ENCODE results near the gene TARP.
"Not testable (repeated sequence)": the region's sequence is repeated elsewhere in the genome, so short reads cannot be mapped to it uniquely, and the experiment has no call there.

TARP gene

GRCh38 chr7:38241071-38241470 lies 32.4 kb downstream of the TARP start:
- no peak for TF ChIP-seq CTCF (IDR thresholded peaks at IDR 0.05; ENCODE audit: unreplicated experiment)
- intact Hi-C loops (cut with micrococcal nuclease; ENCODE audit: unreplicated experiment) = no loop called here
- Mint-ChIP-seq H3K36me3 (ENCODE audit: insufficient read depth, unreplicated experiment) (no peaks in the 10 kb centered on the region), H3K9me3 (ENCODE audit: low read depth, unreplicated experiment) (no peaks in the 10 kb centered on the region), H3K27me3 (ENCODE audit: unreplicated experiment) (no peaks in the 10 kb centered on the region), H3K4me3 (ENCODE audit: low read depth, unreplicated experiment) (no peak overlapping the region), H3K4me1 (ENCODE audit: low read depth, unreplicated experiment) (no peaks in the 10 kb centered on the region), H3K27ac (ENCODE audit: unreplicated experiment) (no peak overlapping the region)
- no peak for DNase-seq
- CTCF ChIA-PET = interaction anchor here (0.6 kb wide), 1 partner anchor 954 kb away, joined by 4 read pairs; no protein-coding TSS in a partner anchor
- BruUV-seq (replicated peaks) = no TSS peak

GRCh38 chr7:38239129-38239528 lies 34.3 kb downstream of the TARP start:
- DNase-seq; H3K27me3 Mint-ChIP-seq (ENCODE audit: unreplicated experiment); H3K36me3 Mint-ChIP-seq (ENCODE audit: insufficient read depth, unreplicated experiment); H3K4me1 Mint-ChIP-seq (ENCODE audit: low read depth, unreplicated experiment); intact Hi-C loops (cut with micrococcal nuclease; ENCODE audit: unreplicated experiment); H3K9me3 Mint-ChIP-seq (ENCODE audit: low read depth, unreplicated experiment); H3K4me3 Mint-ChIP-seq (ENCODE audit: low read depth, unreplicated experiment); H3K27ac Mint-ChIP-seq (ENCODE audit: unreplicated experiment); CTCF ChIA-PET; BruUV-seq (replicated peaks): not testable (repeated sequence)

- Mint-ChIP-seq H3K4me3 (ENCODE audit: low read depth, unreplicated experiment) (no peak overlapping the region), H3K4me1 (ENCODE audit: low read depth, unreplicated experiment) (no peaks in the 10 kb centered on the region), H3K27me3 (ENCODE audit: unreplicated experiment) (no peaks in the 10 kb centered on the region), H3K36me3 (ENCODE audit: insufficient read depth, unreplicated experiment) (no peaks in the 10 kb centered on the region), H3K27ac (ENCODE audit: unreplicated experiment) (no peak overlapping the region), H3K9me3 (ENCODE audit: low read depth, unreplicated experiment) (no peaks in the 10 kb centered on the region)
- intact Hi-C loops (cut with micrococcal nuclease; ENCODE audit: unreplicated experiment) = no loop called here
- CTCF ChIA-PET = no interaction called here
- TF ChIP-seq CTCF (IDR thresholded peaks at IDR 0.05; ENCODE audit: unreplicated experiment) = no peak
- no TSS peak for BruUV-seq (replicated peaks)
- no peak for DNase-seq
These were observed 37.8 kb downstream of the TARP start for GRCh38 chr7:38235606-38236005.

GRCh38 chr7:38234759-38235158 lies 38.7 kb downstream of the TARP start:
- CTCF ChIA-PET = interaction anchor here (0.8 kb wide), 1 partner anchor 19 kb away, joined by 3 read pairs; no protein-coding TSS in a partner anchor
- H3K27me3 Mint-ChIP-seq (ENCODE audit: unreplicated experiment); H3K36me3 Mint-ChIP-seq (ENCODE audit: insufficient read depth, unreplicated experiment); intact Hi-C loops (cut with micrococcal nuclease; ENCODE audit: unreplicated experiment); H3K4me3 Mint-ChIP-seq (ENCODE audit: low read depth, unreplicated experiment); BruUV-seq (replicated peaks); DNase-seq; H3K27ac Mint-ChIP-seq (ENCODE audit: unreplicated experiment); H3K9me3 Mint-ChIP-seq (ENCODE audit: low read depth, unreplicated experiment); H3K4me1 Mint-ChIP-seq (ENCODE audit: low read depth, unreplicated experiment): not testable (repeated sequence)

- peaks cover 3% of the 10 kb centered on the region for H3K36me3 Mint-ChIP-seq (ENCODE audit: insufficient read depth, unreplicated experiment)
- no peaks in the 10 kb centered on the region for H3K27me3 Mint-ChIP-seq (ENCODE audit: unreplicated experiment)
- intact Hi-C loops (cut with micrococcal nuclease; ENCODE audit: unreplicated experiment) = no loop called here
- CTCF ChIA-PET = no interaction called here
- BruUV-seq (replicated peaks) = no TSS peak
- TF ChIP-seq CTCF (IDR thresholded peaks at IDR 0.05; ENCODE audit: unreplicated experiment) = no peak
- no peak overlapping the region for H3K4me3 Mint-ChIP-seq (ENCODE audit: low read depth, unreplicated experiment)
- no peak for DNase-seq
- H3K9me3 Mint-ChIP-seq (ENCODE audit: low read depth, unreplicated experiment) = no peaks in the 10 kb centered on the region
- no peak overlapping the region for H3K27ac Mint-ChIP-seq (ENCODE audit: unreplicated experiment)
- H3K4me1 Mint-ChIP-seq (ENCODE audit: low read depth, unreplicated experiment) = no peaks in the 10 kb centered on the region
These were observed 40.7 kb downstream of the TARP start for GRCh38 chr7:38232502-38233366.

Measured in Calu3 (cell line).